H1 (cell line): ENCODE results near the gene LITAF.

ENCODE experiments used
- KDM5A ChIP-seq: fragments of 200-600 bp; IDR thresholded peaks from 2 replicates; pipeline ENCODE4 v1.7.1; 2012; ENCODE audit warnings: mild to moderate bottlenecking, low read length, inconsistent platforms, mixed read lengths
- ZNF274 ChIP-seq: IDR thresholded peaks from 2 replicates; pipeline ENCODE4 v1.7.0; 2012; ENCODE audit warnings: low read length, borderline replicate concordance; ENCODE audit errors: extremely low read depth

DNA sequence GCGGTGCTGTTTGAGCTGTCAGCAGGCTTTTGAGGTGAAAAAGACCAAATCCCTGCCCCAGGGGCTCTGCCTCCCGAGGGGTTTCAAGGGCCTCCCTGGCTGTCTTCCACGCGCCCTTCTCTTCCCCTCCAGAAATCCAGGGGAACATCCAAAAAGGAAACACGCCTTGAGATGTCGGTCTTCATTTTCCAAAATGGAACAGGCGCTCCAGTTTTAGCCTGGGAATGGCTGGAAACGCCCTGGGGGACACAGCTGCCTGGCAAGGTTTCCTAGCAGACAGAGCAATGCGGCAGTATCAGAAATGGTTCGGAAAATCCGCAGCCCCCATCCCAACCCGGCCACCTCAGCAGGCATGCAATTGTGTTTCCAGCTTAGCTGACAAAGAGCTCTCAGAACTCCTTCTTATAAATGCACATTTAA, 16.6 kb upstream of the LITAF start:
- TF ChIP-seq ZNF274 (no peak), KDM5A (no peak)
